LNCaP clone FGC (cell line): ENCODE measurements around the gene ATXN7L3.

Source experiments
- DNase-seq: peaks from one replicate; pipeline ENCODE4 v3.0.0-alpha.2; 2011; ENCODE audit warnings: low read depth
- H3K4me3 ChIP-seq: 2 replicates; pipeline ENCODE4 v1.5.1; 2011; ENCODE audit warnings: mild to moderate bottlenecking, low read depth, low read length, control low read depth
- TF ChIP-seq, protein P1 (sequence below): IDR thresholded peaks from 2 replicates; pipeline ENCODE4 v1.5.1; 2012; ENCODE audit warnings: mild to moderate bottlenecking; ENCODE audit not compliant: control insufficient read depth, insufficient read depth; ENCODE audit errors: extremely low read depth

The ATXN7L3 gene

DNA sequence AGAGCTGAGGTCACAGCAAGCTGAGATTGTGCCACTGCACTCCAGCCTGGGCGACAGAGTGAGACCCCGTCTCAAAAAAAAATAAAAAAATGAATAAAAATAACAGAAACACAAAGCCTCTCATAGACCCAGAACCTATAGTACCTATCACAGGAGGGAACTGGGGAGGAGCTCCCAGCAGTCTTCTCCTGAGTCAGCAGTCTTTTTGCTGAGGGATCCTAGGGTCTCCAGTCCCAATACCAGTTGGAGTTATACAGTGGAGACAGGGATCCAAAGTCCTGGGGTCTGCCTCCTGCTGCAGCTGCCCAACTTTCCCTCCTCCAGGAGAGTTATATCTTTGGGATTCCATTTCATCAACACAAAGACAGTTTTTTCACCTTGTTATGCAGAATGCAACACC lies 16.7 kb downstream of the ATXN7L3 start:
- DNase-seq: no peak
- H3K4me3 ChIP-seq: no peak overlapping the region
- TF ChIP-seq, protein P1, sequence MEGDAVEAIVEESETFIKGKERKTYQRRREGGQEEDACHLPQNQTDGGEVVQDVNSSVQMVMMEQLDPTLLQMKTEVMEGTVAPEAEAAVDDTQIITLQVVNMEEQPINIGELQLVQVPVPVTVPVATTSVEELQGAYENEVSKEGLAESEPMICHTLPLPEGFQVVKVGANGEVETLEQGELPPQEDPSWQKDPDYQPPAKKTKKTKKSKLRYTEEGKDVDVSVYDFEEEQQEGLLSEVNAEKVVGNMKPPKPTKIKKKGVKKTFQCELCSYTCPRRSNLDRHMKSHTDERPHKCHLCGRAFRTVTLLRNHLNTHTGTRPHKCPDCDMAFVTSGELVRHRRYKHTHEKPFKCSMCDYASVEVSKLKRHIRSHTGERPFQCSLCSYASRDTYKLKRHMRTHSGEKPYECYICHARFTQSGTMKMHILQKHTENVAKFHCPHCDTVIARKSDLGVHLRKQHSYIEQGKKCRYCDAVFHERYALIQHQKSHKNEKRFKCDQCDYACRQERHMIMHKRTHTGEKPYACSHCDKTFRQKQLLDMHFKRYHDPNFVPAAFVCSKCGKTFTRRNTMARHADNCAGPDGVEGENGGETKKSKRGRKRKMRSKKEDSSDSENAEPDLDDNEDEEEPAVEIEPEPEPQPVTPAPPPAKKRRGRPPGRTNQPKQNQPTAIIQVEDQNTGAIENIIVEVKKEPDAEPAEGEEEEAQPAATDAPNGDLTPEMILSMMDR: no peak

DNA sequence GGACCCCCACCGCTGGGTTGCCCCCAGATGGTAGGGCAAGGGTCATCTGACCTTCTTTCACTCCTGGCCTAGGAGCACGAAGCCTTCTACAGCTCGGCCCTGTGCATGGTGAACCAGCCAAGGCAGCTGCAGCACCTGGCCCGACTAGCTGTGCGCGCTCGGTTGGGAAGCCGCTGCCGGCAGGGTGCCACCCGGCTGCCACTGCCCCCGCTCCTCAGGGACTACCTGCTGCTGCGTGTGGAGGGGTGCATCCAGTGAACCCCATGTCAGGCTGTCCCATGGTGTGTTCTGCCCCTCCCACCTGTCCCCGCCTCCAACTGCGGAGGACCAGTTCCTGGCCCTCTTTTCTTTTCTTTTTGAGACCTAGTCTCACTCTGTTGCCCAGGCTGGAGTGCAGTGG lies 21.6 kb downstream of the ATXN7L3 start:
- no peak for DNase-seq
- TF ChIP-seq, protein P1: no peak
- H3K4me3 ChIP-seq: no peak overlapping the region

DNA sequence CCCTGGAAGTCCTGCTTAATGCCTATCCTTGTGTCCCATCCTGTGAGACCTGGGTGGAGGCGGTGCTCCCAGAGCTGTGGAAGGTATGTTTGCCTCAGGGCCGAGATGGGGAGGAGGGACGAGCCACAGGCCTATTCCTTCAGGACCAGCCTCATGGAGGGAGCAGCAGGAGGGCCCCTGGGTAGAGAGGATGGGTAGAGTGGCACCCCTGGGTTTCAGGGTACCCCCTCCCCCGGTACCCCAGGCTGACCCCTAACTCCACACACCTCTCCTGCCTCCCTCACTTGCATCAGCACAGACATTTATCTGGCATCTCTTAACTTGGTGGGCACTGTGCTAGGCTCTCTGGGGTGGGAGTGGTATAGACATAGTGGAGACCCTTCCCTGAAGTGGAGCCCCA lies 22.0 kb downstream of the ATXN7L3 start:
- DNase-seq: no peak

DNA sequence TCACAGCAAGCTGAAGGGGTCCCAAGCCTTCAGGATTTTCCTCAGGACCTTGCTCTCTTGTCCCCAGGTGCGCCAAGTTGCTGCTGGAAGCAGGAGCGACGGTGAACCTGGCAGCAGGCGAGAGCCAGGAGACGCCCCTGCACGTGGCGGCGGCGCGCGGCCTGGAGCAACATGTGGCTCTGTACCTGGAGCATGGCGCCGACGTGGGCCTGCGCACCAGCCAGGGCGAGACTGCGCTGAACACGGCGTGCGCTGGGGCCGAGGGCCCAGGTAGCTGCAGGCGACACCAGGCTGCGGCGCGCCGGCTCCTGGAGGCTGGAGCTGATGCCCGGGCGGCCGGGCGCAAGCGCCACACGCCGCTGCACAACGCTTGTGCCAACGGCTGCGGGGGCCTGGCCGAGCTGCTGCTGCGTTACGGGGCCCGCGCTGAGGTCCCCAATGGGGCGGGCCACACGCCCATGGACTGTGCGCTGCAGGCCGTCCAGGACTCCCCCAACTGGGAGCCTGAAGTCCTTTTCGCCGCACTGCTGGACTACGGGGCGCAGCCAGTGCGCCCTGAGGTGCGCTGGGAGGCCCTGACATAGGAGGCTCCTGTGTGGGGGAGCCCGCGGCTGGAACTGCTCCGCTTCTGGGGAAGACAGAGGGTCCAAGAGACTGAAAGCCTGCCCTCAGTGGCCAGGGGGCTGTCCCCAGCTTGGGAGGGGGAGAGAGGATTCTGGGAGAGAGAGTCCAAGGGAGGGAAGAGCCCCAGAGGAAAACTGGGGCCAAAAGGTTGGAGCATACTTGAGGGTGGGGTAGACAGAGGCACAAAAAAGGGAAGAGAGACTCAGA lies 22.8 kb downstream of the ATXN7L3 start:
- no peak overlapping the region for H3K4me3 ChIP-seq
- DNase-seq: no peak
- TF ChIP-seq, protein P1: no peak

More for the DNA sequence above, 22.0 kb downstream of the ATXN7L3 start:
- H3K4me3 ChIP-seq: no peak overlapping the region
- TF ChIP-seq, protein P1: no peak

DNA sequence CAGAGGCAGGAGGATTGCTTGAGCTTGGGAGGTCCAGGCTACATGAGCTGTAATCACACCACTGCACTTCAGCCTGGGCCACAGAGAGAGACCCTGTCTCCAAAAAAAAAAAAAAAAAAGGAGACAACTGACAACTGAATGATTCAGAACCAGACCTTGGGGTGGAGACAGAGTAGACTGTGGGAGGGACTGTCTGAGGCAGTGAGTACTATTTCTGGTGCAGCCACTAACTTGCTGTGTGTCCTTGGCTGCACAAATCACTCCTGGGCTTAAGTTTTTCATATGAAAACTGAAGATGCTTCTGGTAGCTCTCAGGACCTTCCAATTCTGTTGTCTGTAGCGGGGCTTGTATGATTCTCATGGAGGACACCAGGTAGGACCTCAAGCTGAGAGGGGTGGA lies 23.4 kb downstream of the ATXN7L3 start:
- DNase-seq: no peak
- TF ChIP-seq, protein P1: no peak
- H3K4me3 ChIP-seq: no peak overlapping the region

DNA sequence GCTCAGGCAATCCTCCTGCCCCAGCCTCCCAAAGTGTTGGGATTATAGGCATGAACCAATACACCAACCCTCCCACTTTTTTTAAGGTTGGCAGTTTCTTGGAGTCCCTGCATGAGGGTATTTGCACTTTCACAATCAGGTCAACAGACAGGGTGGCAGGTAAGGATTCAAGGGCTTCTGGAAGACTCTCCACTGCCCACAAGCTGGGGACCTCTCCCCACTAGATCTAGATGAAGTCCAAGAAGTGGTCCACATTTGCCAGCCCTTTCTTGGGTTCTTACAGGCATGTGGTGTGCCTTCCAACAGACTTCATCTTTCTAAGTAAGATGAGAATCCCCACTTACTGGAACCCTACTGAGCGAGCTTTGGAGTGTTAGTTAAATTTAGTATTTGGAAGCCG lies 25.3 kb downstream of the ATXN7L3 start:
- TF ChIP-seq, protein P1: no peak
- no peak for DNase-seq
- H3K4me3 ChIP-seq: no peak overlapping the region
